Ishikawa (cell line): ENCODE results near the gene ASB16.

Experiments
- CEBPB ChIP-seq: IDR thresholded peaks from 2 replicates; pipeline ENCODE4 v1.6.1; 2012
- CREB1 ChIP-seq: IDR thresholded peaks from 2 replicates; pipeline ENCODE4 v1.6.1; 2012; ENCODE audit warnings: low read depth
- NFIC ChIP-seq: IDR thresholded peaks from 2 replicates; pipeline ENCODE4 v1.6.1; 2012
- RAD21 ChIP-seq: IDR thresholded peaks from 2 replicates; pipeline ENCODE4 v1.6.1; 2012; ENCODE audit warnings: low read depth
- TAF1 ChIP-seq: IDR thresholded peaks from 2 replicates; pipeline ENCODE4 v1.6.1; 2012; ENCODE audit warnings: low read depth, mild to moderate bottlenecking
- TEAD4 ChIP-seq: IDR thresholded peaks from 2 replicates; pipeline ENCODE4 v1.6.1; 2012
- ZBTB7A ChIP-seq: IDR thresholded peaks from 2 replicates; pipeline ENCODE4 v1.6.1; 2012; ENCODE audit warnings: low read depth
- TF ChIP-seq, protein P1 (sequence below): IDR thresholded peaks from 2 replicates; pipeline ENCODE4 v1.6.1; 2012; ENCODE audit warnings: low read depth, mild to moderate bottlenecking
- TF ChIP-seq, protein P2 (sequence below): IDR thresholded peaks from 2 replicates; pipeline ENCODE4 v1.6.1; 2012

DNA sequence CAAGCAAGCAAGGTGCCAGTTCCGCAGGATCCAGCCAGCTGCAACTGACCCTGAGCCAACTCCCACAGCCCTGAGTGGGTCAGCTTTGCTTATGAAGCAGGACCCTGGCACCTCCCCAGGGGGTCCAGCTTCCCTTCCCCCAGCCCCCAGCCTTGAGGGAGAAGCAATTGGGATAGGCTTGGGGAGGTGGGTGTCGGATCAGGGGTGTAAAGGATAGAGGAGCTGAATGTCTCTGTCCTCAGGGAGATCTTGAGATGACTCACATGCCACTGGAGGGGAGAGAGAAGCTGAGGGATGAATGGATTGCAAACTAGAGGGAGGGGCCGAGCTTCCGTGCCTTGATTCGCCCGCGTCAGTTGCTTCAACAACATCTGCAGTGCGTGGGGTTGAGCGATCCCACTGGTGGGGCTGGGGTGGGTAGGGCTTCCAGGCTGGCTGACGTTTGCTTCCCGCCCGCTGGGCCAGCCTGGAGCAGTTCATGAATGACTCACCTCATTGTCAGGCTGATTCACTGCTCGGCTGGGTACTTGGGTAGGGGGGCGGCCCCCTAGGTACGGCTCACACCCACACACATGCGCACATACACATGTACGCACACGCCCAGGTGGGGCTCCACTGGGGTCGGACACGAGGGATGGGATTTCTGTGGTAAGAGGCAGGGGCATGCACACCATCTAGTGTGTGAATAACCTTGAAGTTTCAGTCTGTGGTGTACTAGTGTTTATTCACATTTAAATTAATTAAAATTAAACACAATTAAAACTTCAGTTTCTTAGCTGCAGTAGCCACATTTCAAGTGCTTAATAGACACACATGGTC, 32.4 kb upstream of the ASB16 start:
- TF ChIP-seq TEAD4 (peak; percentile 58), CREB1 (0 out of 2 replicates have a peak, but pooled peaks have one; percentile 37), ZBTB7A (peak; percentile 90), RAD21 (no peak), NFIC (peak; percentile 35; the same call in 1 of the 2 replicates), TAF1 (no peak), CEBPB (peak; percentile 45; the same call in 1 of the 2 replicates)
- TF ChIP-seq, protein P1, sequence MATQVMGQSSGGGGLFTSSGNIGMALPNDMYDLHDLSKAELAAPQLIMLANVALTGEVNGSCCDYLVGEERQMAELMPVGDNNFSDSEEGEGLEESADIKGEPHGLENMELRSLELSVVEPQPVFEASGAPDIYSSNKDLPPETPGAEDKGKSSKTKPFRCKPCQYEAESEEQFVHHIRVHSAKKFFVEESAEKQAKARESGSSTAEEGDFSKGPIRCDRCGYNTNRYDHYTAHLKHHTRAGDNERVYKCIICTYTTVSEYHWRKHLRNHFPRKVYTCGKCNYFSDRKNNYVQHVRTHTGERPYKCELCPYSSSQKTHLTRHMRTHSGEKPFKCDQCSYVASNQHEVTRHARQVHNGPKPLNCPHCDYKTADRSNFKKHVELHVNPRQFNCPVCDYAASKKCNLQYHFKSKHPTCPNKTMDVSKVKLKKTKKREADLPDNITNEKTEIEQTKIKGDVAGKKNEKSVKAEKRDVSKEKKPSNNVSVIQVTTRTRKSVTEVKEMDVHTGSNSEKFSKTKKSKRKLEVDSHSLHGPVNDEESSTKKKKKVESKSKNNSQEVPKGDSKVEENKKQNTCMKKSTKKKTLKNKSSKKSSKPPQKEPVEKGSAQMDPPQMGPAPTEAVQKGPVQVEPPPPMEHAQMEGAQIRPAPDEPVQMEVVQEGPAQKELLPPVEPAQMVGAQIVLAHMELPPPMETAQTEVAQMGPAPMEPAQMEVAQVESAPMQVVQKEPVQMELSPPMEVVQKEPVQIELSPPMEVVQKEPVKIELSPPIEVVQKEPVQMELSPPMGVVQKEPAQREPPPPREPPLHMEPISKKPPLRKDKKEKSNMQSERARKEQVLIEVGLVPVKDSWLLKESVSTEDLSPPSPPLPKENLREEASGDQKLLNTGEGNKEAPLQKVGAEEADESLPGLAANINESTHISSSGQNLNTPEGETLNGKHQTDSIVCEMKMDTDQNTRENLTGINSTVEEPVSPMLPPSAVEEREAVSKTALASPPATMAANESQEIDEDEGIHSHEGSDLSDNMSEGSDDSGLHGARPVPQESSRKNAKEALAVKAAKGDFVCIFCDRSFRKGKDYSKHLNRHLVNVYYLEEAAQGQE: no peak
- TF ChIP-seq, protein P2, sequence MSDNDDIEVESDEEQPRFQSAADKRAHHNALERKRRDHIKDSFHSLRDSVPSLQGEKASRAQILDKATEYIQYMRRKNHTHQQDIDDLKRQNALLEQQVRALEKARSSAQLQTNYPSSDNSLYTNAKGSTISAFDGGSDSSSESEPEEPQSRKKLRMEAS: peak; percentile 76
